LNCaP clone FGC (cell line): ENCODE measurements around the gene C12orf76.

Experiments used
- DNase-seq: peaks from one replicate; pipeline ENCODE4 v3.0.0-alpha.2; 2011; ENCODE audit warnings: low read depth
- H3K4me3 ChIP-seq: 2 replicates; pipeline ENCODE4 v1.5.1; 2011; ENCODE audit warnings: mild to moderate bottlenecking, low read depth, low read length, control low read depth
- TF ChIP-seq, protein P1 (sequence below): IDR thresholded peaks from 2 replicates; pipeline ENCODE4 v1.5.1; 2012; ENCODE audit warnings: mild to moderate bottlenecking; ENCODE audit not compliant: control insufficient read depth, insufficient read depth; ENCODE audit errors: extremely low read depth

Gene C12orf76

DNA sequence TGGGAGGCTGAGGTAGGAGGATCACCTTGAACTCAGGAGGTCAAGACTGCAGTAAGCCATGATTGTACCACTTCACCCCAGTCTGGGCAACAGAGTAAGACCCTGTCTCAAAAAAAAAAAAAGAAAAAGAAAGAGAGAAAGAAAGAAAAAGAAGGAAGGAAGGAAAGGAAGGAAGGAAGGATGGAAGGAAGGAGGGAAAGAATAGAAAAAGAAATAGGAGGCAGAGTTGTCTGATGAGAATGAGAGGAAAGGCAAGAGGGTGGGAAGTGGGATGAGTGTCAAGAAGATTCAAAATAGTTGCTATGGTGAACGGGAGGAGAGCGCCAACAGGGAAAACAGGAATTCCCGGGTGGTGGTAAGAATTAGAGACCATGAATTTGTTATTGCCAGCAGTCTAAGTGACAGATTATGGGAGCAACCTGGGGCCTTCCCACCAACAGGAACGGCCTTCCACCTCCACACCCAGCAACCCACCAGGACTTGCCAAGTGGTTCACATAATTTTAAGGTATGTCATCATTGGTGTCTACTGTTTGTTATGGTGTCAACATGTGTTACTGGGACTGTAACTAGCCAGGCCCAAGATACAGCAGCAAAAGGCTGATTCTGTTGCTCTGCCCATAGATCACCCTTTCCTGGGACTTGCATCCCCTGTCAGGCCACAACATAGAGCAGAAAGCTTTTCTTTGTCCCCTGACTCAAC lies 36.1 kb upstream of the C12orf76 start:
- DNase-seq: no peak
- no peak overlapping the region for H3K4me3 ChIP-seq
- TF ChIP-seq, protein P1, sequence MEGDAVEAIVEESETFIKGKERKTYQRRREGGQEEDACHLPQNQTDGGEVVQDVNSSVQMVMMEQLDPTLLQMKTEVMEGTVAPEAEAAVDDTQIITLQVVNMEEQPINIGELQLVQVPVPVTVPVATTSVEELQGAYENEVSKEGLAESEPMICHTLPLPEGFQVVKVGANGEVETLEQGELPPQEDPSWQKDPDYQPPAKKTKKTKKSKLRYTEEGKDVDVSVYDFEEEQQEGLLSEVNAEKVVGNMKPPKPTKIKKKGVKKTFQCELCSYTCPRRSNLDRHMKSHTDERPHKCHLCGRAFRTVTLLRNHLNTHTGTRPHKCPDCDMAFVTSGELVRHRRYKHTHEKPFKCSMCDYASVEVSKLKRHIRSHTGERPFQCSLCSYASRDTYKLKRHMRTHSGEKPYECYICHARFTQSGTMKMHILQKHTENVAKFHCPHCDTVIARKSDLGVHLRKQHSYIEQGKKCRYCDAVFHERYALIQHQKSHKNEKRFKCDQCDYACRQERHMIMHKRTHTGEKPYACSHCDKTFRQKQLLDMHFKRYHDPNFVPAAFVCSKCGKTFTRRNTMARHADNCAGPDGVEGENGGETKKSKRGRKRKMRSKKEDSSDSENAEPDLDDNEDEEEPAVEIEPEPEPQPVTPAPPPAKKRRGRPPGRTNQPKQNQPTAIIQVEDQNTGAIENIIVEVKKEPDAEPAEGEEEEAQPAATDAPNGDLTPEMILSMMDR: no peak

GRCh38 chr12:110080410-110080809 lies 32.1 kb upstream of the C12orf76 start:
- H3K4me3 ChIP-seq: no peak overlapping the region
- no peak for DNase-seq
- TF ChIP-seq, protein P1: no peak

DNA sequence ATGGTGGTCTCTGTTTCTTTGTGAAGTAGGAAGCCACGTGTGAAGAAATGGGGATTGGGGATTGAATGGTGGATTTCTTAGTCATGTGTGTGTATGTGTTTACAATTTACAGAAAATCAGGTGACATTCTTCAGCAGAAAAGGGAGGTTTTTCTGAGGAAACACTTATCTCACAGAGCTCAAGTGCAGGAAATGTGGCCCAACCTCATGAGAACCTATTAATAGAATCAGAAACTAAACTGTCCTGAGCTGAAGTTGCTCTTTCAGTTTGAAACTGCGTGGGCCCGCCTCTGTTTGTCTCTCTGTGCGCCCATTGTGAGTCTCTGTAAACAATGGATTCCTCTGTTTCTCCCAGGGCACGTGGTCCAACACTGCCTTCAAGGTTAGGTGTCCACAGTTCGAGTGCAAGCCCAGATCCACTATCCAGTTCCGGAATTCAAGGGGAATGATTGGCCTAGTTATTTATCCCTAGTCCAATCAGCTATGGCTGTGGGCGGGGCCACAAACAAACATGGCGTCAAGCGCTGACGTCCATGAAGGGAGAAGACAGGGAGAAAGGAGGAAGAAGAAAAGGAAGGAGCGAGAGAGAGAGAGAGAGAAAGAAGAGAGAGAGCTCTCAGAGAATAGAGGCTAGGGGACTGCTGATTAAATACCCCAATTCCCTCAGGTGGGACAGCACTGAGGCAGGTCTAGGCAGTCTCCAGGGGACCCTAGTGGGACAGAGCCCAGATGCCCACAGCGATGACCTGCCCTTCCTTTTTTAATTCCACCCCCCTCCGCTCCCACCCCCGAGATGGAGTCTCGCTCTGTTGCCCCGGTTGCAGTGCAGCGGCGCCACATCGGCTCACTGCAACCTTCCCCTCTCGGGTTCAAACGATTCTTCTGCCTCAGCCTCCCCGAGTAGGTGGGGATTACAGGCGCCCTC lies 31.4 kb upstream of the C12orf76 start:
- no peak for DNase-seq
- H3K4me3 ChIP-seq: no peak overlapping the region
- TF ChIP-seq, protein P1: no peak

DNA sequence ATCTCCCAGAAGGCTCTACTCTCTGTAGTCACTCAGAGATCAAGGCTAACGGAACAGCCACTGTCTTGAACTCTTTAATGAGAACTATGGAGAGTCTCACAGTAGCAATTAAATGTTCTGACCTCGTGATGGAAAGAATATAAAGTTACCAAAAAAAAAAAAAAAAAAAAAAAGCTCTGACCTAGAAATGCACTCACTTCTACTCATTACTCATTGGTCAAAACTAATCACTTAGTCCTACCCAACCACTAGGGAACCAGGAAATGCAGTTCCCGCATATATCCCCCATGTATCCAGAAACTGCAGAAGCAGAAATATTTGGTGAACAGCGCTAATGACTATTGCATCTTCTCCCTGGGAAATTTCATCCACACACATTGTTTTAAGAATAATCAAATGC lies 29.5 kb upstream of the C12orf76 start:
- H3K4me3 ChIP-seq: no peak overlapping the region
- no peak for DNase-seq
- TF ChIP-seq, protein P1: no peak

GRCh38 chr12:110075880-110076279 lies 27.6 kb upstream of the C12orf76 start:
- TF ChIP-seq, protein P1: no peak
- no peak overlapping the region for H3K4me3 ChIP-seq
- DNase-seq: no peak

DNA sequence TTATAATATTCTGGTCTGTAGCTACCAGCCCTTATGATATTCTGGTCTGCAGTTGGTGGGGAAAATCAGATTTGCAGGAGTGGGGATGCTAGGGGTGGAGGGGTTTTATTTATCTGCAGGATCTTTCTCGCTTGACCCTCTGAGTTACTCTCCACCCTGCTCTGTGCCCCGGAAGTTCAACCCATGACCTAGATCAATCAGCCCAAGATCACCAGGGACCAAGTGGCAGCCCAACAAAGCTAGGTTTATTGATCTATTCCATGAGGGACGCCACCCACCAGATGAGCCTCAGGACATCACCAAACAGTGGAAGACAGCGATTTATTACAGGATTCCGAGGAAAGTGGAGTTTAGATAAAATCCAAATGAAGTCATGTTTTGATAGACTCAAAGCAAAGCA lies 25.8 kb upstream of the C12orf76 start:
- TF ChIP-seq, protein P1: no peak
- no peak overlapping the region for H3K4me3 ChIP-seq
- no peak for DNase-seq
